Activated CD4-positive, alpha-beta T cell treated with anti-CD3 and anti-CD28 coated beads for 48 hours (primary cell): Measurements from ENCODE around the gene RTN4RL1.
"Not testable (repeated sequence)": the region's sequence is repeated elsewhere in the genome, so short reads cannot be mapped to it uniquely, and the experiment has no call there.

Experiments
- DNase-seq: peaks from one replicate; pipeline ENCODE4 v3.0.0-alpha.2; 2020

The RTN4RL1 gene

DNA sequence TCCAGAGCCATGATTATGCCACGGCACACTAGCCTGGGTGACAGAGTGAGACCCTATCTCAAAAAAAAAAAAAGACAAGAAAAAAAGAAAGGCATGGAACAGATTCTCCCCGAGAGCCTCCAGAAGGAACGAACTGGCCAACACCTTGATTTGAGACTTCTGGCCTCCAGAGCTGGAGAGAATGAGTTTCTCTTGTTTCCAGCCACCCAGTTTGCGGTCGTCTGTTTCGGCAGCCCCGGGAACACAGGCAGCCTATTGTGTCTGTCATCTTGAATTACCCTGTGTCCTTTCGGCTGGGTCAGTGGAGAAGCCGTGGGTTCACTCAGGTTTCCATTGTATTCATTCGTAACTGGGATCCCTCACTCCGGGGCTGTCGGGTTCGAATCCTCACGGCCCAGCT, 111.4 kb downstream of the RTN4RL1 start:
- DNase-seq = no peak

- DNase-seq = no peak
Observed at GRCh38 chr17:1912146-1912545, 113.0 kb downstream of the RTN4RL1 start.

DNA sequence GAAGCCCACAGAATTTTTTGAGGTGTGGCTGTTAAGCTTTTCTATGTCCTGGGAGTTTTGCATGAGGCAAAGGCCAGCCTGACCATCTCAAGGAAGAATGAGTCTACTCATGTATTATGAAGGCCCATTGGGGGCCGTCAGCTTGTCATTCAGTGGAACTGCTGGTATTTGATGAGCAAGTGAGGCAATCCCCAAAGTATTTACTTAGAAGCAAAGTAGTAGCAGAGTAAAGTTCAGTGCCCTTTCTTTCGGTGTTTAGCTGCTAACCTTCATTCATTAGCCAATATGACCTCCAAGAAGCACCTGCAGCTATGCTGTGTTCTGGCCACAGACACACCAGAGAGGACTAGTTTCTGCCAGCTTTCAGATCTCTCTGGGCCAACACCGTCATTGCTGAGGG, 115.1 kb downstream of the RTN4RL1 start:
- no peak for DNase-seq

DNA sequence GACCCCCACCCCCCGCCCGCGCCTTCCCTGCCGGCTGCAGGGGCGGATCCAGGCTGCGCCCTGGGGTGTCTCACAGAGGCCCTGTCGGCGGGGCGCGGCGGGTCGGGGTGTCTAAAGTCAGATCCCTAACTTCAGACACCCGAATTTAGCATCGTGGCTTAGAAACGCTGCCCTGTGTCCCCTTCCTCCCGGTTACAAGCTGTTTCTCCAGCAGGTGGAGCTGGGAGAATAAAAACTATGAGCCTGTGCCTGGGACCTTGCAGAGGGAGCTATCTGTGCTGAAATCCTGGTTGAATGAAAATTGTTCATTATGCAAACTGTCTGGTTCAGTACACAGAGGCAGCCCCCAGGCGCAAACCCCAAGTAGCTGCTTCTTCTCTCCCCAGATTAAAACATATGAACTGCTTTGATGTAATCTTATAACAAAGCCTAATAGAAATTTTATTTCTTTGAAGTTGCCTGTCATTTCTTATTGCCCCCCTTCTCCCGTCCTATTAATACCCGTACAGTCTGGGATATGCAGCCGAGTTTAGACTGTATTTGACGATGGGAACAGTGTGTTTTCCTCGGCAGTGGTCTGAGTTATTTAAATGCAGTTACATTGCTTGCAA, 116.3 kb downstream of the RTN4RL1 start:
- peak; percentile 57 for DNase-seq

- DNase-seq = peak; percentile 18
Observed at GRCh38 chr17:1907909-1908698, 117.0 kb downstream of the RTN4RL1 start.

DNA sequence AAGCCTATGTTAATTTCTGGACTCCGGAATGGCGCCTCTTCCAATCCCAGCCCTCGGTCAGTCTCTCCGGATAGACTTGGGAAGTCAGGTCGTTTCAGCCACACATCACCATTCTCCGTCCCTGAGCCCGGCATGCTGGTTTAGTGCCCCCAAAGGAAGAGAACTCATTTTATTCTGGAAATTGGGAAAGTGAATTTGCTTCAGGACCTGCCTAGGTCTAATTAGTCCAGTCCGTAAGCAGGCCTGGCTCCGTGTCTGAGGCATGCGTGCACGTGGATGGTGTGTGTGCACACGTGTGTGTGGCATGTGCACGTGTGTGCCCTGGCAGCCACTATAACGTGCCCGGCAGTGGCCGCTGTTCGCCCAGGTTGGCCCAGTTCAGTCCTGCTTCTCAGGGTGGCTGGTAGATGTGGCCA, 117.9 kb downstream of the RTN4RL1 start:
- DNase-seq = no peak

DNA sequence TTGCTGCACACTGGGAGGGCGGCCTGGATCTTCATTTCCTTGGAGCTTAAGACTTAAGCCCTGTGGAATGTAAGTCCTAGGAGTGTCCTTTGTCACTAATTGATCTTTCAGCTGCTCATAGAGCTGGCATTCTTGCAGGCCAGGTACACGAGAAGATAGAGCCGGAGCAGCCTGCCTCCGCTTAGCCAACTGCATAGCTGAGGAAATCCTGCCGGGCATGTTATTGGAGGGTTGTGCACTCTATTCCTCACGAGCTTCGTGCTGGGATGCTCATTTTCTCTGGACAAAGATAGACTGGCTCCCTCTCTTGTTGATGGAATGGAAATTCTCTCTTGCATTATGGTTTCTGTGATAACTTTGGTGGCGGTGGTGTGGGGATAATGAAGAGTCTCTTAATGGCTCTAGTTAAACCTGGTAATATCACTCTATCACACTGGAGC, 118.5 kb downstream of the RTN4RL1 start:
- no peak for DNase-seq

- DNase-seq = no peak
Observed at GRCh38 chr17:1905190-1905913, 119.8 kb downstream of the RTN4RL1 start.

DNA sequence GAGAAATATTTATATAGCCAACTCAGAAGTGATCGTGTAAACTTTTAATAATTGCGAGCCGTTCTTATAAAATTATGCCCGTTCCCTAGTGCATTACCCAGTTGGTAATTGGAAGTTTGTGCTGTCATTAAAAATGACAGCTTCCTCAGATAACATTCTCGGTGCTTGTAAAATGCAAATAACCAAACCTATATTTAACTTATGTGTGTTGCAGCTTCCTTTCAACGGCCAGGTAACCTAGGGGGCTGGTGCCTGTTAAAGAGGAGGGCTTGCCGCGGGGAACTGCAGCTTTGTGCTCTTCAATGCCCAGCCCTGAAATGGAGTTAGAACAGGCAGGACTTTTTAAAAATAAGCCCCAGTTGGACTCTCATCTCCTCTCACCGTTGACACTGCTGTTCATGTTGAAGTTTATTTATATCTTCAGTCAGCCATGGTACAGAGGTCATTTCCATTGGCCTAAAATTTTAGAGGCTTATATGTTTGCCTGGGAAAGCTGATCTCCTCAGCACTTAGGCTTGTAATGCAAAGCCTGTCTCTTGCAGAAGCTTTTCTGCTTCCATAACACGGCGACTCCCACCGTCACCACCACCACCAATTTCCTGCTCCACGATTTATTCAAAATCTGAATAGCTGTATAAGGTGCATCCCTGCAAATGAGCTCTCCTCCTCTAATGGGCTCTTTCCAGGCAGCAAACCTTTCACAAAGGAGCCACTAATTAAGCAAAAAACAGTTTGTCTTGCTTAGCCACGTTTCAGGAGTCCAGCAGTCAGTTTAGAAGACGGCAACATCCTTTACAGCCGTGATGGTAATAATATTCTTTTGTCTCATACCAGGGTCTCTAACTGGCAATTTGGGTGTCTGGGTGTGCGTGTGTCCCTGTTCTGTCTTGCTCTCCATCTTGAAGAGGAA, 120.6 kb downstream of the RTN4RL1 start:
- DNase-seq = no peak

- DNase-seq = no peak
Observed at GRCh38 chr17:1899403-1900000, 125.6 kb downstream of the RTN4RL1 start.

GRCh38 chr17:1898872-1899271, 126.3 kb downstream of the RTN4RL1 start:
- DNase-seq = no peak

- no peak for DNase-seq
Observed at GRCh38 chr17:1898332-1898731, 126.8 kb downstream of the RTN4RL1 start.

DNA sequence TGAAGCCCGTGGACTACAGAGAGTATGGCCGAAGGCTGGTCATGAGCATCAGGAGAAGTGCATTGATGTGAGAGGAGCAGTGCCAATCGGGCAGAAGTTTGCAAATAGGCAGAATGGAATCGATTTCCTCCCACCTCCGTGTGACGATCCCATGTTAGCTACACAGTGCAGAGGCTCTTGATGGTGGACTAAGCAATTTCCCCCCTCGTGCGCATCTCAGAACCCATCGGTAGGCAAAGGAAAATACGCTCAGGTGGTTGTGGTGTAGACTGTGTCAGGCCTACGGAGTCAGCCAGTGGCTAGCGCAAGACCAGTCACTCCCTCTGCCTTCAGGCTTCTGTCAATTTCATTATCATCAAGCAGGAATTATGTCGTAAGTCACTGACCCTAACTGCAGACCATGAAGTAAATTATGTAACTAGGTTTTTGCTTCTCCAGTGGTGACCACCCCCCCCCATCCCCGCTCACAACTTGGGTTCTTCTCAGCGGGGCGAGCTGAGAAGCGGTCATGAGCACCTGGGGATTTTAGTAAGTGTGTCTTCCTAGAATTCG, 128.0 kb downstream of the RTN4RL1 start:
- DNase-seq = no peak

DNA sequence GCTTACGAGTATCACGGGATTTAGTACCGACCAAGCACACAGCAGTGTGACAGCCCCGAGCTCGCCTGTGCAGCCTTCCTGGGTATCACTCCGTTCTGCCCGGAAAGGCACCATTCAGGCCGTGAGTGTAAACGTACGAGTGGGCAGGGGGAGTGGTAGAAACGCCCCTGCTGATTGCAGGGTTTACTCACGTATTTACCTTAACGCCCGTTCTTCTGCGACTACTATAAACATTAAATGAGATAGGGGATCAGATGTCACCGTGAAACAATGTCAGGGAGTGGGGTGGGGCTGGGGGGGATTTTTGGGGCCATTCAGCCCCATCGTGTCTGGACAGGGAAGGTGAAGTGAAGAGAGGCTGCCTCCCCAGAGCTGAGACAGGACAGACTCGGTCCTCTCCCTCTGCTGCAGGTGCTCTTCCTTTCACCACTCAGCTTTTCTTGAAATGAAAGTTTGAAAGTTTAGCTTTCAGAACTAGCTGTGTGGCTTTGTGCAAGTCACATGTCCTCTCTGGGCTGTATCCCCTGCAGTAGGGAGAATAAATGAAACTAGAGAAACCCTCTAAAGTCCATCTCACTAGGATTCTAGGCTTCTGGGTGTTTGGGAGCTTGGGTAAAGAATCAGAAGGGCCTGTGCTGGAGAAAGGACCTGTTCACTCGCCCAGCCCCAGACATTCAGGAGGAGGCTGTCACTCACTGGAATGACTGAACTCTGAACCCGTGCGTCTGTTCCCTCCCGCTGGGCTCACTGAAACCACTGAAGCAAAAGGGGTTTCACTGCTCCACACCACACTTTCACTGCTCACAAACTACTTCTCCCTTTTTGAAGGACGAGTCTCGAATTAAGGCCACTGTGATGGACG, 128.7 kb downstream of the RTN4RL1 start:
- no peak for DNase-seq

DNA sequence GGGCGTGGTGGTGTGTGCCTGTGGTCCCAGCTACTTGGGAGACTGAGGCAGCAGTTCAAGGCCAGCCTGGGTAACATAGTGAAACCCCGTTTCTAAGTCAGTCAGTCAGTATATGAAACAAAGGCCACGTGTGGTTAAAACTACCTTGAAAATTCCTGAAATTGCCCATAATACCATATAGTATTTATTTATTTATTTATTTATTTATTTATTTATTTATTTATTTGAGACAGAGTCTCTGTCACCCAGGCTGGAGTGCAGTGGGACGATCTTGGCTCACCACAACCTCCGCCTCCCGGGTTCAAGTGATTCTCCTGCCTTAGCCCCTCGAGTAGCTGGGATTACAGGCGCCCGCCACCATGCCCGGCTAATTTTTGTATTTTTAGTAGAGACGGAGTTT, 129.7 kb downstream of the RTN4RL1 start:
- not testable (repeated sequence) for DNase-seq

DNA sequence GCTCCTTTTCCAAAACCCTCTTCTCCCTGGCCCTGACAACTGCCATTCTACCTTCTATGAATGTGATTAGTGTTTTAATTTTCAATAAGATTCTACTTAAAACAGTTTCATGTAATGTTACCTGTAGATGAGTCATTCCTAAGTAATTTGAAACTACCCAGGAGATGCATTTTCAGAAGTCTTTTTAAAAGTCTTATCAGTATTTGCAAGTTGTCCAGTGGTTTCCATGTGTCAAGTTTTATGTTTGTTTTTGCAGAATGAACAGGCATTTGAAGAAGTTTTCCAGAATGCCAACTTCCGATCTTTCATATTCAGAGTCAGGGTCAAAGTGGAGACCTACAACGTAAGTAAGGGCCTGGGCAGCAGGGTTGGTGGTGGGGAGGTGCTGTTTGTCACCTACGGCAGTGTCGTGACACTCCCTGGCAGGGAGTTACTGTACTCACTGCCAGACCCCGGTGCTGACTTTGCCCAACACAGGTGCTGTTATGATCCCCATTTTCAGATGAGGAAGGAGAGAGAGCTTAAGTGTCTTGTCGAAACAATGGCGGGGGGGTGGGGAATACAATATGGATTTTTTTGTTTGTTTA, 130.3 kb downstream of the RTN4RL1 start:
- no peak for DNase-seq

GRCh38 chr17:1890758-1891450, 134.2 kb downstream of the RTN4RL1 start:
- DNase-seq = no peak

- DNase-seq = no peak
Observed at GRCh38 chr17:1888741-1889140, 136.4 kb downstream of the RTN4RL1 start.
